Smooth muscle cell (in vitro differentiated cells): ENCODE measurements around the gene LTB. TPM values are rescaled to one million over a fixed set of nuclear protein-coding genes. Genes with fewer than 3 reads are reported as not detected.

ENCODE experiments used
- DNase-seq: peaks from one replicate; lab custom pipeline; 2025; ENCODE audit not compliant: unreplicated experiment; lab: John Stamatoyannopoulos, UW
- H2AFZ ChIP-seq: fragments of 200-600 bp; sonication (generic); 2 replicates; pipeline ENCODE4 v1.6.0; 2016; ENCODE audit warnings: antibody characterized with exemption, low read depth, mild to moderate bottlenecking
- H3F3A ChIP-seq: fragments of 200-600 bp; sonication (generic); 2 replicates; pipeline ENCODE4 v1.6.0; 2017; ENCODE audit warnings: antibody characterized with exemption, low read depth
- H3K27ac ChIP-seq: fragments of 200-600 bp; sonication (generic); 2 replicates; pipeline ENCODE4 v1.5.1; 2016; ENCODE audit warnings: low read depth, mild to moderate bottlenecking
- H3K27me3 ChIP-seq: fragments of 200-600 bp; sonication (generic); 2 replicates; pipeline ENCODE4 v1.6.1; 2016; ENCODE audit warnings: low read depth, mild to moderate bottlenecking
- H3K36me3 ChIP-seq: fragments of 200-600 bp; sonication (generic); 2 replicates; pipeline ENCODE4 v1.5.1; 2016; ENCODE audit warnings: low read depth
- H3K4me1 ChIP-seq: fragments of 200-600 bp; sonication (generic); 2 replicates; pipeline ENCODE4 v1.5.1; 2016; ENCODE audit warnings: low read depth
- H3K4me2 ChIP-seq: fragments of 200-600 bp; sonication (generic); 2 replicates; pipeline ENCODE4 v1.6.0; 2016; ENCODE audit warnings: mild to moderate bottlenecking
- H3K4me3 ChIP-seq: fragments of 200-600 bp; sonication (generic); 2 replicates; pipeline ENCODE4 v1.5.1; 2016; ENCODE audit warnings: mild to moderate bottlenecking
- H3K79me2 ChIP-seq: fragments of 200-600 bp; sonication (generic); 2 replicates; pipeline ENCODE4 v1.6.0; 2016; ENCODE audit warnings: low read depth, mild to moderate bottlenecking
- H3K9ac ChIP-seq: fragments of 200-600 bp; sonication (generic); 2 replicates; pipeline ENCODE4 v1.6.0; 2016; ENCODE audit warnings: low read depth
- H3K9me3 ChIP-seq: fragments of 200-600 bp; sonication (generic); replicated peaks from 2 replicates; pipeline ENCODE4 v1.5.1; 2016; ENCODE audit warnings: low read depth
- H4K20me1 ChIP-seq: fragments of 200-600 bp; sonication (generic); 2 replicates; pipeline ENCODE4 v1.6.0; 2016; ENCODE audit warnings: low read depth
- CTCF ChIP-seq: fragments of 200-600 bp; sonication (generic); IDR thresholded peaks from 2 replicates; pipeline ENCODE4 v1.5.1; 2017; ENCODE audit warnings: borderline replicate concordance, mild to moderate bottlenecking, antibody characterized with exemption; ENCODE audit not compliant: insufficient read depth, poor library complexity, severe bottlenecking
- WGBS: methylation state at CpG from one replicate; pipeline ENCODE4 v1.1.7; 2016; ENCODE audit warnings: low lambda C conversion rate; 5-methylcytosine and 5-hydroxymethylcytosine counted together
- polyA plus RNA-seq: library from polyadenylated mRNA; unstranded; fragments of >200 nt; fragmentation: Nextera tagmentation; extraction: Ambion mirVana; gene quantifications from 2 replicates; pipeline ENCODE4 v1.2.1, GENCODE V29; 2016
- total RNA-seq: library from RNA; depleted of rRNA; stranded (reverse); fragments of >200 nt; gene quantifications from 2 replicates; pipeline ENCODE4 v1.2.3, GENCODE V29; 2014

Gene LTB
- total and polyA plus RNA-seq, 2 experiments from 2014 or later: 0.75 TPM; not detected in 1

DNA sequence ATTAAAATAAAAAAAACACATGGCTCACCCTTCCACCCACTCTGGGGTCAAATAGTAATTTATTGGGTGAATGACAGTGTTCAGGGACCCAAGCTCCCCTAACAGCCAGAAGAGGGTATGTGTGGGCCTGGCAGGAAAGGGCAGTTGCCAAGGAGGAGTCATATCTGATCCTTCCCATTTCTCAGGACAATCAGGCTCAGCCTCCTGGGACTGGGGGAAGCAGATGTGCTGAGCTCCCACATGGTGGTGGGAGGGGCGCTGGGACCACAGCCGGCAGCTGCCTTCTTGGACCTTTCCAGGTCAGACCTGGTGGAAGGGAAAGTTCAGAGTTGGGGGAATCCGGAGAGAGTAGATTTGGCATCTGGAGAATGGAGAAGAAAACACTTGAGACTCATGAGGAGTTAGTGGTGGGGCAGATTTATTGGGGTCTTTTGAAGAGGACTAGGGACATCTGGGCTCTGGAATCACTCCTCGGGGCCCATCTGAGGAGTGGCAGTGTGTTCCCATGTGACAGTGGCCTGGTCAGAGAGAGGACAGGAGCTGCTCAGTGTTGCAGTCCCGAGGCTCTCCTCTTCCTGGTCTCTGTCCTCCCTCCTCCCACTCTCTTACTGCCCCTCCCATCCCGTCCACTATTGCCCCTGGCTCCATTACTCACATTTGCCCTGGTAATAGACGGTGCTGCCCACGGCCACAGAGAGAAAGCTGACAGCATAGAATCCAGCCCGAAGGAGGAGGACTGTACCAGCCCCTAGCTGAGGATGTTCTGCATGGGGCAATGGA lies 6.8 kb upstream of the LTB start:
- DNase-seq: no peak
- Histone ChIP-seq H2AFZ (no peak overlapping the region), H3K36me3 (no peaks in the 10 kb centered on the region), H3K4me1 (no peaks in the 10 kb centered on the region), H3K4me2 (no peak overlapping the region), H3K27ac (no peak overlapping the region), H4K20me1 (no peaks in the 10 kb centered on the region), H3K9ac (no peak overlapping the region), H3K9me3 (no peaks in the 10 kb centered on the region), H3K27me3 (no peaks in the 10 kb centered on the region), H3K4me3 (no peak overlapping the region), H3K79me2 (no peaks in the 10 kb centered on the region), H3F3A (no peaks in the 10 kb centered on the region)
- TF ChIP-seq CTCF: no peak
- 65% methylated on average over 9 of the region's 9 CpGs for WGBS

- no peak overlapping the region for H3K27ac ChIP-seq
- no peaks in the 10 kb centered on the region for H3K4me1 ChIP-seq
- H2AFZ ChIP-seq: no peak overlapping the region
- no peaks in the 10 kb centered on the region for H3K9me3 ChIP-seq
- H3K4me2 ChIP-seq: no peak overlapping the region
- DNase-seq: no peak
- H3K9ac ChIP-seq: no peak overlapping the region
- no peak for TF ChIP-seq CTCF
- H3F3A ChIP-seq: no peaks in the 10 kb centered on the region
- H4K20me1 ChIP-seq: no peaks in the 10 kb centered on the region
- no peaks in the 10 kb centered on the region for H3K79me2 ChIP-seq
- WGBS: 82% methylated on average over 10 of the region's 12 CpGs
- no peaks in the 10 kb centered on the region for H3K36me3 ChIP-seq
- H3K4me3 ChIP-seq: no peak overlapping the region
- H3K27me3 ChIP-seq: no peaks in the 10 kb centered on the region
Observed at GRCh38 chr6:31587791-31588777, 5.9 kb upstream of the LTB start.

GRCh38 chr6:31586599-31587281 lies 4.5 kb upstream of the LTB start:
- DNase-seq: no peak
- Histone ChIP-seq H3K9me3 (no peaks in the 10 kb centered on the region), H3F3A (no peaks in the 10 kb centered on the region), H2AFZ (no peak overlapping the region), H3K27me3 (no peaks in the 10 kb centered on the region), H3K79me2 (no peaks in the 10 kb centered on the region), H3K4me2 (no peak overlapping the region), H4K20me1 (no peaks in the 10 kb centered on the region), H3K4me1 (no peaks in the 10 kb centered on the region), H3K9ac (no peak overlapping the region), H3K4me3 (no peak overlapping the region), H3K36me3 (no peaks in the 10 kb centered on the region), H3K27ac (no peak overlapping the region)
- WGBS: 71% methylated on average over 9 of the region's 9 CpGs
- no peak for TF ChIP-seq CTCF
